ENCODE data around the gene LRG1.

The LRG1 gene

GRCh38 chr19:4516939-4517300 is 22.9 kb downstream of the LRG1 start:
- Histone ChIP-seq H3K36me3 (ENCODE audit: low read length) (no peaks in the 10 kb centered on the region), H3K9ac (ENCODE audit: low read length) (no peak overlapping the region), H4K20me1 (ENCODE audit: low read depth, low read length) (no peaks in the 10 kb centered on the region), H3K27ac (ENCODE audit: low read depth, low read length) (no peak overlapping the region), H3K4me2 (ENCODE audit: low read depth, low read length, poor library complexity, severe bottlenecking) (no peak overlapping the region), H3K79me2 (ENCODE audit: insufficient read depth, low read length) (no peaks in the 10 kb centered on the region), H2AFZ (ENCODE audit: low read depth, low read length, severe bottlenecking) (no peak overlapping the region), H3K9me3 (ENCODE audit: insufficient read depth, low read length) (no peaks in the 10 kb centered on the region), H3K4me3 (ENCODE audit: insufficient read depth, low read length, poor library complexity, severe bottlenecking) (no peak overlapping the region), H3K27me3 (ENCODE audit: low read length) (no peaks in the 10 kb centered on the region), H3F3A (ENCODE audit: insufficient read depth) (no peaks in the 10 kb centered on the region), H3K9me2 (replicated peaks; ENCODE audit: insufficient read depth, low read length) (no peaks in the 10 kb centered on the region)
- no peak for TF ChIP-seq EZH2phosphoT487 (conservative IDR thresholded peaks at IDR 0.05; ENCODE audit: low read length)
- TF ChIP-seq, protein P1, sequence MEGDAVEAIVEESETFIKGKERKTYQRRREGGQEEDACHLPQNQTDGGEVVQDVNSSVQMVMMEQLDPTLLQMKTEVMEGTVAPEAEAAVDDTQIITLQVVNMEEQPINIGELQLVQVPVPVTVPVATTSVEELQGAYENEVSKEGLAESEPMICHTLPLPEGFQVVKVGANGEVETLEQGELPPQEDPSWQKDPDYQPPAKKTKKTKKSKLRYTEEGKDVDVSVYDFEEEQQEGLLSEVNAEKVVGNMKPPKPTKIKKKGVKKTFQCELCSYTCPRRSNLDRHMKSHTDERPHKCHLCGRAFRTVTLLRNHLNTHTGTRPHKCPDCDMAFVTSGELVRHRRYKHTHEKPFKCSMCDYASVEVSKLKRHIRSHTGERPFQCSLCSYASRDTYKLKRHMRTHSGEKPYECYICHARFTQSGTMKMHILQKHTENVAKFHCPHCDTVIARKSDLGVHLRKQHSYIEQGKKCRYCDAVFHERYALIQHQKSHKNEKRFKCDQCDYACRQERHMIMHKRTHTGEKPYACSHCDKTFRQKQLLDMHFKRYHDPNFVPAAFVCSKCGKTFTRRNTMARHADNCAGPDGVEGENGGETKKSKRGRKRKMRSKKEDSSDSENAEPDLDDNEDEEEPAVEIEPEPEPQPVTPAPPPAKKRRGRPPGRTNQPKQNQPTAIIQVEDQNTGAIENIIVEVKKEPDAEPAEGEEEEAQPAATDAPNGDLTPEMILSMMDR (IDR thresholded peaks at IDR 0.05; ENCODE audit: insufficient read depth, low read length, poor library complexity, severe bottlenecking): no peak

- Histone ChIP-seq H3F3A (ENCODE audit: insufficient read depth) (no peaks in the 10 kb centered on the region), H3K27ac (ENCODE audit: low read depth, low read length) (no peak overlapping the region), H3K9me3 (ENCODE audit: insufficient read depth, low read length) (no peaks in the 10 kb centered on the region), H3K4me3 (ENCODE audit: insufficient read depth, low read length, poor library complexity, severe bottlenecking) (no peak overlapping the region), H3K79me2 (ENCODE audit: insufficient read depth, low read length) (no peaks in the 10 kb centered on the region), H2AFZ (ENCODE audit: low read depth, low read length, severe bottlenecking) (no peak overlapping the region), H3K9ac (ENCODE audit: low read length) (no peak overlapping the region), H3K27me3 (ENCODE audit: low read length) (no peaks in the 10 kb centered on the region), H3K4me2 (ENCODE audit: low read depth, low read length, poor library complexity, severe bottlenecking) (no peak overlapping the region), H4K20me1 (ENCODE audit: low read depth, low read length) (no peaks in the 10 kb centered on the region), H3K9me2 (replicated peaks; ENCODE audit: insufficient read depth, low read length) (no peaks in the 10 kb centered on the region), H3K36me3 (ENCODE audit: low read length) (no peaks in the 10 kb centered on the region)
- TF ChIP-seq EZH2phosphoT487 (conservative IDR thresholded peaks at IDR 0.05; ENCODE audit: low read length): no peak
- TF ChIP-seq, protein P1 (IDR thresholded peaks at IDR 0.05; ENCODE audit: insufficient read depth, low read length, poor library complexity, severe bottlenecking): no peak
These were observed 23.5 kb downstream of the LRG1 start for GRCh38 chr19:4516199-4516938.

GRCh38 chr19:4515732-4516131 is 24.1 kb downstream of the LRG1 start:
- Histone ChIP-seq H3K27ac (ENCODE audit: low read depth, low read length) (no peak overlapping the region), H3K36me3 (ENCODE audit: low read length) (no peaks in the 10 kb centered on the region), H3K27me3 (ENCODE audit: low read length) (no peaks in the 10 kb centered on the region), H3K79me2 (ENCODE audit: insufficient read depth, low read length) (no peaks in the 10 kb centered on the region), H3K9me3 (ENCODE audit: insufficient read depth, low read length) (no peaks in the 10 kb centered on the region), H2AFZ (ENCODE audit: low read depth, low read length, severe bottlenecking) (no peak overlapping the region), H4K20me1 (ENCODE audit: low read depth, low read length) (no peaks in the 10 kb centered on the region), H3K9ac (ENCODE audit: low read length) (no peak overlapping the region), H3K4me3 (ENCODE audit: insufficient read depth, low read length, poor library complexity, severe bottlenecking) (no peak overlapping the region), H3F3A (ENCODE audit: insufficient read depth) (no peaks in the 10 kb centered on the region), H3K9me2 (replicated peaks; ENCODE audit: insufficient read depth, low read length) (no peaks in the 10 kb centered on the region), H3K4me2 (ENCODE audit: low read depth, low read length, poor library complexity, severe bottlenecking) (no peak overlapping the region)
- TF ChIP-seq, protein P1 (IDR thresholded peaks at IDR 0.05; ENCODE audit: insufficient read depth, low read length, poor library complexity, severe bottlenecking): no peak
- TF ChIP-seq EZH2phosphoT487 (conservative IDR thresholded peaks at IDR 0.05; ENCODE audit: low read length): no peak
